Body of pancreas (tissue), 4 donors: Measurements from ENCODE around the gene QRFP.

ENCODE experiments used
- POLR2A ChIP-seq, 3 donors: fragments of 450-650 bp; IDR thresholded peaks; one replicate each; pipeline ENCODE4 v1.6.1; 2016; ENCODE audit warnings: antibody characterized with exemption in 3 of 3, mild to moderate bottlenecking in 2 of 3
- TF ChIP-seq, protein P1 (sequence below), 7 experiments: fragments of 450-650 bp in 4 of 7; fragments of 200-600 bp in 3 of 7; sonication (generic) in 3 of 7; IDR thresholded peaks; one replicate each; pipeline ENCODE4 v1.5.1; 2016 to 2019; ENCODE audit warnings: antibody characterized with exemption in 7 of 7

DNA sequence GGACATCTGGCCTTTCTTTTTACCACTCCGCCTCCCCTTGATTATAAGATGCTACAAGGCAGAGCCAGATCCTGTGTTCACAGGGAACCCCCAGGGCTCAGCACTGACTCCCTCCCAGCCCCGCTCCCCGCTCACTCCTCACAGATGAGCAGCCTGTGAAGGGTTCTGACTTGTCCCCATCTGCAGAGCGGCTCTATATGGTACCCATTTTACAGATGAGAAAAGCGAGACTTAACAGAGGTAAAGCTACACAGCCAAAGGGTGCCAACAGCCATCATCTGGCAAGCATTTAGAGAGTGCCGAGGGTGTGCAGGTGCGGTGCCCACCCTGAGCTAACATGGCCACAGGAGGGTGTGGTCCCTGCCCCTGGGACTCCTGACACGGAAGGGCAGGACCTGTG is 23.6 kb upstream of the QRFP start:
- TF ChIP-seq, protein P1, sequence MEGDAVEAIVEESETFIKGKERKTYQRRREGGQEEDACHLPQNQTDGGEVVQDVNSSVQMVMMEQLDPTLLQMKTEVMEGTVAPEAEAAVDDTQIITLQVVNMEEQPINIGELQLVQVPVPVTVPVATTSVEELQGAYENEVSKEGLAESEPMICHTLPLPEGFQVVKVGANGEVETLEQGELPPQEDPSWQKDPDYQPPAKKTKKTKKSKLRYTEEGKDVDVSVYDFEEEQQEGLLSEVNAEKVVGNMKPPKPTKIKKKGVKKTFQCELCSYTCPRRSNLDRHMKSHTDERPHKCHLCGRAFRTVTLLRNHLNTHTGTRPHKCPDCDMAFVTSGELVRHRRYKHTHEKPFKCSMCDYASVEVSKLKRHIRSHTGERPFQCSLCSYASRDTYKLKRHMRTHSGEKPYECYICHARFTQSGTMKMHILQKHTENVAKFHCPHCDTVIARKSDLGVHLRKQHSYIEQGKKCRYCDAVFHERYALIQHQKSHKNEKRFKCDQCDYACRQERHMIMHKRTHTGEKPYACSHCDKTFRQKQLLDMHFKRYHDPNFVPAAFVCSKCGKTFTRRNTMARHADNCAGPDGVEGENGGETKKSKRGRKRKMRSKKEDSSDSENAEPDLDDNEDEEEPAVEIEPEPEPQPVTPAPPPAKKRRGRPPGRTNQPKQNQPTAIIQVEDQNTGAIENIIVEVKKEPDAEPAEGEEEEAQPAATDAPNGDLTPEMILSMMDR (IDR thresholded peaks at IDR 0.05) = no peak
- no peak for TF ChIP-seq POLR2A (IDR thresholded peaks at IDR 0.05)
